ENCODE data around the gene GP1BB.

GP1BB gene

GRCh38 chr22:19756288-19757128 lies 33.2 kb downstream of the GP1BB start:
- peak; percentile 64 for DNase-seq

- no peak for DNase-seq
Observed at GRCh38 chr22:19757140-19757984, 34.0 kb downstream of the GP1BB start.

- DNase-seq: no peak
Observed at GRCh38 chr22:19757985-19758895, 34.9 kb downstream of the GP1BB start.

GRCh38 chr22:19758896-19759426 lies 35.6 kb downstream of the GP1BB start:
- no peak for DNase-seq

- no peak for DNase-seq
Observed at GRCh38 chr22:19759427-19760057, 36.2 kb downstream of the GP1BB start.

- no peak for DNase-seq
Observed at GRCh38 chr22:19760058-19760950, 37.0 kb downstream of the GP1BB start, which contains the start of gene TBX1. Gene TBX1 (plus strand): TSS chr22:19760778. CDS start chr22:19760844, 66 bp downstream.

- no peak for DNase-seq
Observed at GRCh38 chr22:19760951-19761724, 37.8 kb downstream of the GP1BB start.

- no peak for DNase-seq
Observed at GRCh38 chr22:19761725-19762567, 38.6 kb downstream of the GP1BB start.

- DNase-seq: no peak
Observed at GRCh38 chr22:19762568-19763457, 39.5 kb downstream of the GP1BB start.

GRCh38 chr22:19763458-19764298 lies 40.3 kb downstream of the GP1BB start:
- DNase-seq: no peak

GRCh38 chr22:19764299-19764593 lies 40.9 kb downstream of the GP1BB start:
- DNase-seq: no peak

GRCh38 chr22:19764636-19765476 lies 41.5 kb downstream of the GP1BB start:
- DNase-seq: no peak

GRCh38 chr22:19765477-19766239 lies 42.3 kb downstream of the GP1BB start:
- no peak for DNase-seq

- no peak for DNase-seq
Observed at GRCh38 chr22:19766240-19766510, 42.8 kb downstream of the GP1BB start.

- DNase-seq: peak; percentile 46
Observed at GRCh38 chr22:19766511-19767426, 43.4 kb downstream of the GP1BB start.
